Activated CD4-positive, alpha-beta memory T cell treated with anti-CD3 and anti-CD28 coated beads, Interleukin-2, amount 10 ng/mL, durations not matched to agents 7 days and 5 days (primary cell): ENCODE data around the gene ERC1. TPM values are rescaled to one million over a fixed set of nuclear protein-coding genes. Genes with fewer than 3 reads are reported as not detected.

ENCODE experiments used
- CTCF ChIA-PET: fragments of 350-600 bp; sonication (Branson Sonifier 250); formaldehyde crosslinking; loops from one replicate; lab custom pipeline; 2021; ENCODE audit warnings: antibody characterized with exemption, inconsistent platforms; lab: Charles Lee
- POLR2A ChIA-PET: fragments of 350-600 bp; sonication (Branson Sonifier 250); formaldehyde crosslinking; loops from one replicate; lab custom pipeline; 2021; ENCODE audit warnings: antibody characterized with exemption; lab: Charles Lee
- DNase-seq: peaks from one replicate; pipeline ENCODE4 v3.0.0-alpha.2; 2020
- H3K27ac Mint-ChIP-seq: one replicate; pipeline ENCODE4 v1.8.0; 2021; ENCODE audit warnings: mild to moderate bottlenecking, mixed read lengths
- H3K27me3 Mint-ChIP-seq: one replicate; pipeline ENCODE4 v1.8.0; 2021; ENCODE audit warnings: mixed read lengths
- H3K36me3 Mint-ChIP-seq: one replicate; pipeline ENCODE4 v1.8.0; 2021; ENCODE audit warnings: low read depth, mixed read lengths
- H3K4me1 Mint-ChIP-seq: one replicate; pipeline ENCODE4 v1.8.0; 2021; ENCODE audit warnings: mixed read lengths
- H3K4me3 Mint-ChIP-seq: one replicate; pipeline ENCODE4 v1.8.0; 2021; ENCODE audit warnings: mild to moderate bottlenecking, mixed read lengths
- H3K9me3 Mint-ChIP-seq: one replicate; pipeline ENCODE4 v1.8.0; 2021; ENCODE audit warnings: mixed read lengths
- total RNA-seq, 2 experiments: library from RNA; stranded (reverse); gene quantifications; one replicate each; pipeline ENCODE4 v1.2.3, GENCODE V29; 2021

The ERC1 gene
- total RNA-seq, 2 experiments from 2014 or later, result 33.5 to 37.9 TPM

DNA sequence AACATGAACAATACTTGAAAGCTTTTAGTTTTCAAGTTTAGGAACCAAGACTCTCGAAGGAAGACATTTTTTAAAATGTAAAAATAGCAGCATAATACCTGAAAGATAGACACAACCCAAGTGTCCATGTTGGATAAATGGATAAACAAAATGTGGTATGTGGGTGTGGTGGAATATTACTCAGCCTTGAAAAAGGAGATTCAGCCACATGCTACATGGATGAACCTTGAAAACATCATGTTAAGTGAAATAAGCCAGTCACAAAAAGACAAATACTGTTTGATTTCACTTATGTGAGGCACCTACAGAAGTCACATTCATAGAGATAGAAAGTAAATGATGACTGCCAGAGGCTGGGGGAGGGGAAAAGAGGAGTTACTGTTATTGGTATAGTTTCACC is 374.7 kb downstream of the ERC1 start:
- Mint-ChIP-seq H3K4me1 (no peaks in the 10 kb centered on the region), H3K9me3 (no peaks in the 10 kb centered on the region), H3K27me3 (no peaks in the 10 kb centered on the region), H3K4me3 (no peak overlapping the region), H3K27ac (no peak overlapping the region), H3K36me3 (peaks cover 3% of the 10 kb centered on the region)
- no peak for DNase-seq
- ChIA-PET CTCF (no interaction called here), POLR2A (no interaction called here)

DNA sequence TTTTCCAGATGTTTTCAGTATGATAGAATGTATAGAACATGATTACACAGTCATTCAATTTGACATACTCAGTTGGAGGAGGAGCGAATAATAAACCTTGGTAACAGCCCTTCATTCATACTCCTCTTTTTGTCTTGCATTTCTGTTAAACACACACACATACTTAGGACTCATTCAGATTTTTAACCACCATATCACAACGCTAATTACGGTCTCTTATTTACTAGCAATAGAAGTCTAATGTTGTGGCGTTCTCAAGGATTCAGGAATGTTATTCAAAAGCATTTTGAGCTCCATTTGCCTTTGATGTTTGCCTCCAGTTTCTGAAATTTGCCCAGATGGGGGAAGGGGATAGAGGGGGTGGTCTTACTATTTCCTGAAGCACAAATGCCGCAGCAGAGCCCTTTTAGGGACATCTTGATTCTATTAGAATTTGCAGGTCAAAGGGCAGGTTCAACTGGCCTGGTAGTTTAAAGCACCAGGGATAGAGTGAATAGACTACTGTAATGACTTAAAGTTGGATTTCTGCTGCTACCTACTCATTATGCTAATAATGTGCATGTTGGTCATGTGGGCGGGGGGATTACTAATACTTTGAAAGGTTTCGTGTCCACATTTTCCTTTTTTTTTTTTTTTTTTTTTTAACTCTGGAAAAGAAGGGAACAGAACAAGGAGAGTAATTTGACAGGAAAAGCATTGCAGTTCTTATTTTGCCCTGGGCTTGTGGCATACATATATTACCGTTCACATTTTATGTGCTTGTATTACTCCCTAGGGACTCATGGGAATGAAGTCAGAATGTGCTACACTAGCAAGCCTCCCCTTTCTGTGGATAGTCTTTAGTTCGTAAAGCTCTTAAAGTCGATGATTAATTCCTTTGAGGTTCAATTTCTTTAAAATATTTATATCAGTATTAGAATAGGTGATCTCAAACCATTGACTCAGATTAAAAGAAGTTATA is 376.6 kb downstream of the ERC1 start:
- Mint-ChIP-seq H3K27me3 (no peaks in the 10 kb centered on the region), H3K9me3 (peaks cover 3% of the 10 kb centered on the region), H3K36me3 (peaks cover 9% of the 10 kb centered on the region), H3K27ac (no peak overlapping the region), H3K4me1 (no peaks in the 10 kb centered on the region), H3K4me3 (no peak overlapping the region)
- DNase-seq, result no peak
- POLR2A ChIA-PET, result no interaction called here
- CTCF ChIA-PET, result interaction anchor here (0.6 kb wide), 1 partner anchor 329 kb away, joined by 3 read pairs; no protein-coding TSS in a partner anchor

DNA sequence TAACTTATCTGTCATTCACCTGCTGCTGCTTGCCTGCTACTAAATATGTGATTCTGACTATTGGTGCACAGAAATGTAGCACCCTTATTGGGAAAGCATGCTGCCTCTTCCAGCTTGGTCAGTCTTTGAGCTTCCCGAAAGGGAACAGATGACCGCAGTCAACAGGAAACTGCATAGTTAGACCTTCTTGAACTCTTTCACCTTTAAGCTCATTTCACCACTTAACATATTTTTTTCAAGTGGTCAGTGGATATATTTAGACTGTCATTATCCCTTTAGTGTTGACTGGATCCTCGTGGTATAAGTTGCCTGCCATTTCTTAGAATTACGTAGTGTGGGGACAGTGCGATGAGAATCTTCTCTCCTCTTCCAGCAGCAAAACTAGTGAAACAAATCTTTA is 378.4 kb downstream of the ERC1 start:
- H3K27ac Mint-ChIP-seq, result no peak overlapping the region
- H3K27me3 Mint-ChIP-seq, result no peaks in the 10 kb centered on the region
- peaks cover 9% of the 10 kb centered on the region for H3K36me3 Mint-ChIP-seq
- no peaks in the 10 kb centered on the region for H3K4me1 Mint-ChIP-seq
- H3K4me3 Mint-ChIP-seq, result no peak overlapping the region
- CTCF ChIA-PET, result interaction anchor here (0.8 to 1.1 kb wide), 3 partner anchors 9 to 215 kb away, joined by 3 read pairs; no protein-coding TSS in a partner anchor
- no peak for DNase-seq
- peaks cover 3% of the 10 kb centered on the region for H3K9me3 Mint-ChIP-seq
- POLR2A ChIA-PET, result interaction anchor here (1.3 kb wide), 1 partner anchor 13 kb away, joined by 3 read pairs; no protein-coding TSS in a partner anchor

DNA sequence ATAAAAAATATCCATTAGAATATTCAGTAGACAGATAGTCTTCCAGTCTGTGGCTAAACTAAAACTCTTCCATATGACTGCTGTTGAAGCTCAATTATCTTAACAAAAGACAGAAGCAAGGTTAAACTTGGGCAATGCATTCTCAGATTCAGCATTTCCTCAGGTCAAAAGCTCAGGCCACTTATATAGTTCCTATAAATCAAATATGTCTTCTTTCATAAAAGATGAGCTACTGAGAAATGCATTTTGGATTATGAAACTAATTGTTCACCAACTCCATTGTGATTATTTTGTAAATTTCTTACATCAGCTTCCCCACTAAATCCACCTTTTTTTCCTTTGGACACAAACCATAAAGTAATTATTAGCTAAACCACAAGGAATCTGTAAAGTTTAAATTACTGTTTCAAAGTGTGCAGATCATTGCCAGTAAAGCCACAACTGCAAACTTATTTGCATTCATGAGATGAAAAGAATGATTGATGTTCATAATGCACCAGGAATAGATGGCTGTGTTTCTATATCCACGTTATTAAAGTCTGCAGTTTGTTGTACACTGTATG is 379.0 kb downstream of the ERC1 start:
- no peak for DNase-seq
- Mint-ChIP-seq H3K27ac (no peak overlapping the region), H3K9me3 (peaks cover 3% of the 10 kb centered on the region), H3K4me1 (no peaks in the 10 kb centered on the region), H3K27me3 (no peaks in the 10 kb centered on the region), H3K36me3 (peaks cover 9% of the 10 kb centered on the region), H3K4me3 (no peak overlapping the region)
- CTCF ChIA-PET, result interaction anchor here (0.8 to 0.9 kb wide), 2 partner anchors 9 to 11 kb away, joined by 3 read pairs; no protein-coding TSS in a partner anchor
- POLR2A ChIA-PET, result interaction anchor here (1.3 kb wide), 1 partner anchor 13 kb away, joined by 3 read pairs; no protein-coding TSS in a partner anchor

DNA sequence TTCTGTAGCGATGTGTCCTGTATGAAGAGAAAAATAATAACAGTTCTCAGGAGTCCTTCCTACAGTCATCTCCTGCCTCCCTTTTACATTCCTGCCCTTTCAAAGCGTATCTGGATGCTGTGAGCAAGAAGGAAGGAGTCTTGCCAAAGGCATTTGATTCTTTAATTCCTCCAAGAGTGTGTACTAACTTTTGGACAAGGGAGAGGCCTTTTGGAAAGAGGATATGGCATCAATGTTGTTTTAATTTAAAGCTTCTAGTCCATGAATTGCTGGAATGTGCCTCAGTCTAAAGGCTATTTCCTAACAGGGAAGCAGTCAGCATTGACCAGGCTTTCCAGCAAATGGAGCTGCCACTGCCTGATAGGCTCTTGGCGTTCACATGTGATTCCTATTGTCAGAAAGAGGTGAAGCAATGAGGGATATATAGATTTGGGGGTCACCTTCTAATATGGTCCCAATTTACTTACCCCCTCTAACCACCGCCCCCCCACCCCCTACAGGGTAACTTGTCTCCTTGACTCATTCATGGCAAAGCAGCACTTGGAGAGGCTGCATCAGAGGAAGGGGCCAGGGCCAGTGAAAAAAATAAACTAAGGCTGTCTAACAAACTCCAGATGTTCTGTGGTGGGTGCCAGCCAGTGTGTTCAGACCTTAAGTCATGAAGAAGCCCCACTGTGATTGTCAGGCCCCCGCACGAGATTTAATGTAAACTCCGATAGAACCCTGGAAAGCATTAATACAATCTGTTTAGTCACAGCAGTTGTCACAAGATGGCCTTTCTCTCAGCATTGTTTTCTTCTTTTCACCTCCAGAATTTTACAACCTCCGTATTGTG is 383.1 kb downstream of the ERC1 start:
- peaks cover 3% of the 10 kb centered on the region for H3K9me3 Mint-ChIP-seq
- POLR2A ChIA-PET, result no interaction called here

DNA sequence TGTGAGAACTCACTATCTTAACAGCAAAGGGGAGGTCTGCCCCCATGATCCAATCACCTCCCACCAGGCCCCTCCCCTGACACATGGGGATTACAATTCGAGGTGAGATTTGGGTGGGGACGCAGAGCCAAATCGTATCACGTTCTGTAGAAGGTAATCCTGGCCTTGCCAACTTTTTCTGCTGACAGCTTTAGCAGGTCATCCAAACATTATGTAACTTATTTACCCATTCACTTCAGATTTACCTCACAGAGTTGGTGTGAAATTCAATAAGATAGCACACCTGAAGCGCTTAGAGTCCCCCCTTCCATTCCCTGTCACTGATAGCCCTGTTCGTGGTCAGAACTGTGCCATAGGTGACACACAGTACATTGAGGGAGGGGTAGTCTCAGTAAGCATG is 384.3 kb downstream of the ERC1 start:
- peaks cover 3% of the 10 kb centered on the region for H3K9me3 Mint-ChIP-seq
- no peak for DNase-seq
- peaks cover 15% of the 10 kb centered on the region for H3K36me3 Mint-ChIP-seq
- H3K27me3 Mint-ChIP-seq, result no peaks in the 10 kb centered on the region
- ChIA-PET CTCF (interaction anchor here (0.7 kb wide), 1 partner anchor 157 kb away, joined by 5 read pairs; no protein-coding TSS in a partner anchor), POLR2A (no interaction called here)
- no peak overlapping the region for H3K4me3 Mint-ChIP-seq
- H3K4me1 Mint-ChIP-seq, result no peaks in the 10 kb centered on the region
- no peak overlapping the region for H3K27ac Mint-ChIP-seq

More for the DNA sequence above, 383.1 kb downstream of the ERC1 start:
- H3K4me3 Mint-ChIP-seq, result no peak overlapping the region
- no peak overlapping the region for H3K27ac Mint-ChIP-seq
- CTCF ChIA-PET, result no interaction called here
- no peaks in the 10 kb centered on the region for H3K27me3 Mint-ChIP-seq
- peaks cover 15% of the 10 kb centered on the region for H3K36me3 Mint-ChIP-seq
- H3K4me1 Mint-ChIP-seq, result no peaks in the 10 kb centered on the region
- no peak for DNase-seq

DNA sequence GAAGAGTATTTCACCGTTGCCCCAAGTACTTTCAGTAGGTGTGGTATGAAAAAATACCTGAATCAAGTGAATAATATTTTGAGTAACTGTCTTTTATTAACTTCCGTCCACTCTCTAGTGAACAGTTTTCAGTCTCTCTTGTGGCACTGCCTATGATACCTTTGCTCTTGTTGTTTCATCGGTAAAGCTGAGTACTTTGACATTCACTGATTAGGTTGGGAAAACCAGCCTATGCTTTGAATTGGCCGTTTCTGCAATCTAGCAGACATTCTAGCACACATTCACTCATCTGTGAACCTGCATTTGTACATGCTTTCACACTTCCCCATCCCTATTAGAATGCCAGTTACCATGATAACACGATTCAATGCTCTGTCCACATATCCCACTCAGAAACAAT is 386.1 kb downstream of the ERC1 start:
- no peaks in the 10 kb centered on the region for H3K27me3 Mint-ChIP-seq
- peaks cover 11% of the 10 kb centered on the region for H3K36me3 Mint-ChIP-seq
- CTCF ChIA-PET, result no interaction called here
- no peak overlapping the region for H3K4me3 Mint-ChIP-seq
- POLR2A ChIA-PET, result no interaction called here
- H3K4me1 Mint-ChIP-seq, result no peaks in the 10 kb centered on the region
- no peak overlapping the region for H3K27ac Mint-ChIP-seq
- H3K9me3 Mint-ChIP-seq, result no peaks in the 10 kb centered on the region
- DNase-seq, result no peak

DNA sequence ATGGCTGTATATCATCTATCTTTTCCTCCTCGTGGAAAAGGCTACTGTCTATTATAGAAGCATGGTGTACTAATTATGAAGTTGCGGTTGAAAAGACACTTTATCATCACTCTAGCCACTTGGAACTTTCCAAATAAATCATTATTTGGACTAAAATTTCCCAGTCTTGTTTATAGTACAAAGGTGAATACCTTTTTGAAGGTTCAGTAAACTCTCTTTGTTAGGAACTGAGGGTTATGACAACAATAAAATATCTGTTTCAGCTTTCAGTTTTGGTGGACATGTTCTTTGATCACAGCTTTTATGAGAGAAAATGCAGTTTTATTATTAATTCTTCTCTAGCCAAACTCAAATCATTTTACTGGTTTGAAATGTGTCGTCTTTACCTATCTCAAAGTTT is 386.7 kb downstream of the ERC1 start:
- ChIA-PET POLR2A (no interaction called here), CTCF (no interaction called here)
- Mint-ChIP-seq H3K9me3 (no peaks in the 10 kb centered on the region), H3K4me3 (no peak overlapping the region), H3K27me3 (no peaks in the 10 kb centered on the region), H3K27ac (no peak overlapping the region), H3K4me1 (no peaks in the 10 kb centered on the region), H3K36me3 (peaks cover 9% of the 10 kb centered on the region)
- DNase-seq, result no peak

DNA sequence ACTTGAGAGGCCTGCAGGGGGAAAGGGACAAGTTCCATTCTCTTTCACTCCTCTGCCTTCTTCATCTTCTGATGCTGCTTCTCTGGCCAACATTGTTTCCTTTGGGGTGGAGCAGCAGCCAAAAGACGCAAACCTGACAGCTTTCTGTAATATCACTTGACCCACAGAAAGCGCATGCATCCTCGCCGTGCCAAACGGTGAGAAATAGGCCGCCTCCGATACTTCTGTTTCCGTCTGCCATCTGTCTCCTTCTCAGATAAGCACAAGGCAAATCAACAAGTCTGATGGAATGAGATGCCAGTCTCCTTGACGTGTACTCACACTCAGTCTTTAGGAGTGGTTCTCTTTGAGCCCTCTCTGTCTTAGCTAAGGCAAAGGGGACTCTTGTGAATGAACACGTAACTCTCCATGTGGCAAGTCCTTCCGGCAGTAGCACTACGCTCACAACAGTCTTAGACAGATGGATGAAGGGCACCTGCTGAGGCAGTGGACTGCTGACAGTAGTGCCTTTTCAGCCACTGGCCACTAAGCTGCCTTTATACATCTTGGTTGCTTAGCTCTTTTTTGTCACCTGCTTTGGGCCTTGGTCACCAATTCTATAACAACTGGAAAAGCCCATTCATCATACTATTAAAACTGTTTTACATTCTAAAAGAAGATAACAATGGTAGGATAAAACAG is 389.3 kb downstream of the ERC1 start:
- no peak for DNase-seq
- no peaks in the 10 kb centered on the region for H3K9me3 Mint-ChIP-seq
- H3K27ac Mint-ChIP-seq, result no peak overlapping the region
- H3K27me3 Mint-ChIP-seq, result no peaks in the 10 kb centered on the region
- POLR2A ChIA-PET, result no interaction called here
- H3K4me3 Mint-ChIP-seq, result no peak overlapping the region
- H3K4me1 Mint-ChIP-seq, result no peaks in the 10 kb centered on the region
- CTCF ChIA-PET, result interaction anchor here (0.6 kb wide), 1 partner anchor 10 kb away, joined by 3 read pairs; no protein-coding TSS in a partner anchor
- H3K36me3 Mint-ChIP-seq, result peaks cover 9% of the 10 kb centered on the region

DNA sequence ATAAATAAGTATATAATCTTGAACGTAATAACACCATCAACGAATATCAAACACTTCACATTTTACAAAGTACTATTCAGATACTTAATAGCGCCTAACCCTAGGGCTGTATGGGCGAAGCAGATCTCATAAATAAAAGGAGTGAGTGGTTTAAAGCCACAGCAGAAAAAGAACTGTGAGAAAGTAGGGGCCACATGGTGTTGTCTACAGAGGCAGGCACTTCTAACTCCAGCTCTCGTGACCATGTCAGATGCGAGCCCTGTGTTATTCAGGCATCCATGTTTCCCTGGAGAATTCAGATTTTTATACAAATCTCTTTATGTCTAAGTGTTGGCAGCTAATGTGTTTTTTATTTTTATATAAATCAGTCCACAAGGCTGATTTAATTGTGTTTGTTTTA is 391.1 kb downstream of the ERC1 start:
- no peaks in the 10 kb centered on the region for H3K4me1 Mint-ChIP-seq
- CTCF ChIA-PET, result no interaction called here
- POLR2A ChIA-PET, result no interaction called here

DNA sequence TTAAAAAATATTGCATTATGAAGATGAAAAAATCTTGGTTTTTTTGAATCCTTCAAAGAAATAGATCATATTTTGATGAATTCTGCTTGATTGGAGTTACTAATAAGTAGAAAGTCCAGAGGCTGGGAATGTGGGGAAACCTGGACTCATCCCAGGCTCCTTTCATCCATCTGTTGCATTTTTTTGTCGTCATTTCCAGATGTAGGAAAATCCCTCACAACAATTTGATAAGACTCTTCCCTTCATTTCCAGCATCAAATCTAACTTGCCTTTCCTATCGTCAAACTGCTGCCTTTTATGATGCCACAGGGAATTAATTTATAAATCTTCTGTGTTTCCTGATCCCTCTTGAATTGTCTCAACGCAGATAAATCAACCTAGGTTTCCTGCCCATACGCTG is 391.8 kb downstream of the ERC1 start:
- H3K4me1 Mint-ChIP-seq, result no peaks in the 10 kb centered on the region
- no peak for DNase-seq
- ChIA-PET POLR2A (no interaction called here), CTCF (no interaction called here)
- no peak overlapping the region for H3K27ac Mint-ChIP-seq
- H3K4me3 Mint-ChIP-seq, result no peak overlapping the region
- H3K9me3 Mint-ChIP-seq, result no peaks in the 10 kb centered on the region
- no peaks in the 10 kb centered on the region for H3K36me3 Mint-ChIP-seq
- H3K27me3 Mint-ChIP-seq, result no peaks in the 10 kb centered on the region

More for the DNA sequence above, 391.1 kb downstream of the ERC1 start:
- DNase-seq, result no peak
- H3K9me3 Mint-ChIP-seq, result no peaks in the 10 kb centered on the region
- no peak overlapping the region for H3K4me3 Mint-ChIP-seq
- H3K27me3 Mint-ChIP-seq, result no peaks in the 10 kb centered on the region
- peaks cover 3% of the 10 kb centered on the region for H3K36me3 Mint-ChIP-seq
- no peak overlapping the region for H3K27ac Mint-ChIP-seq

DNA sequence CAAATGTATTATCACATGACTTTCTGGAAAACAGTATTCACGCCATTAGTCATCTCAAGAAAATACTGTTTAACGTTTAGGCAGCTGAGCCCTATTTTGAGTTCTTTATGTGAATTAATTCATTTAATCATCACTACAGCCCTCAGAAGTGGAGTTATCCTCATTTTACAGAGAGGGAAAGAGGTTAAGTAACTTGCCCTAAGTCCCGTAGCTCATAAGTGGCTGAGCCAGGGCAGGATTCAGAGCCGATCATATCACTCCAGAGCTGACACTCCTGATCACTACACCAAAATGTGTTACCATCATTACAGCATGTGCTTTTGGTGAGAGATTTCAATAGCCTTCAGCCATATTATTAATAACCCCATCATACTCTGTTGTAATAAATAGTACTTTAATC is 392.7 kb downstream of the ERC1 start:
- Mint-ChIP-seq H3K36me3 (no peaks in the 10 kb centered on the region), H3K27me3 (no peaks in the 10 kb centered on the region)
- POLR2A ChIA-PET, result no interaction called here

More for the DNA sequence above, 392.7 kb downstream of the ERC1 start:
- no peak for DNase-seq
- no peak overlapping the region for H3K4me3 Mint-ChIP-seq
- CTCF ChIA-PET, result no interaction called here
- H3K4me1 Mint-ChIP-seq, result no peaks in the 10 kb centered on the region
- no peak overlapping the region for H3K27ac Mint-ChIP-seq
- H3K9me3 Mint-ChIP-seq, result no peaks in the 10 kb centered on the region
